GM19463 (cell line): Measurements from ENCODE around the gene TSPAN17.

Experiments
- ATAC-seq: cut with Tn5 transposase; IDR thresholded peaks from one replicate; pipeline ENCODE4 v1.9.1; 2021; ENCODE audit warnings: mild to moderate bottlenecking, moderate library complexity; ENCODE audit not compliant: unreplicated experiment

The TSPAN17 gene

GRCh38 chr5:176700239-176700847, 53.1 kb downstream of the TSPAN17 start:
- ATAC-seq, result no peak

- no peak for ATAC-seq
Observed at GRCh38 chr5:176702671-176703641, 55.7 kb downstream of the TSPAN17 start.

- no peak for ATAC-seq
Observed at GRCh38 chr5:176703857-176704256, 56.6 kb downstream of the TSPAN17 start.

GRCh38 chr5:176704355-176704754, 57.1 kb downstream of the TSPAN17 start:
- no peak for ATAC-seq

GRCh38 chr5:176704817-176705216, 57.5 kb downstream of the TSPAN17 start:
- no peak for ATAC-seq
